GM23338 (cell line): Measurements from ENCODE around the gene IL17RB. TPM values are rescaled to one million over a fixed set of nuclear protein-coding genes. Genes with fewer than 3 reads are reported as not detected.

Experiments
- CREB1 ChIP-seq: fragments of 250-450 bp; sonication (Bioruptor Pico); IDR thresholded peaks from 2 replicates; pipeline ENCODE4 v1.5.0; 2020; ENCODE audit warnings: low read depth, mild to moderate bottlenecking, moderate library complexity
- EZH2phosphoT487 ChIP-seq: fragments of 200-600 bp; sonication (generic); IDR thresholded peaks from one replicate; pipeline ENCODE4 v1.8.1; 2018; ENCODE audit warnings: antibody characterized with exemption; ENCODE audit not compliant: unreplicated experiment
- JUNB ChIP-seq: IDR thresholded peaks from one replicate; pipeline ENCODE4 v1.6.1; 2016; ENCODE audit warnings: antibody characterized with exemption; ENCODE audit not compliant: unreplicated experiment
- STAT1 ChIP-seq: IDR thresholded peaks from one replicate; pipeline ENCODE4 v1.6.1; 2016; ENCODE audit warnings: antibody characterized with exemption; ENCODE audit not compliant: unreplicated experiment
- ZNF114 ChIP-seq: fragments of 250-450 bp; sonication (Bioruptor Pico); IDR thresholded peaks from 2 replicates; pipeline ENCODE4 v1.5.0; 2020; ENCODE audit warnings: mild to moderate bottlenecking, moderate library complexity
- polyA plus RNA-seq: library from polyadenylated mRNA; unstranded; fragments of >200 nt; fragmentation: Nextera tagmentation; extraction: Ambion mirVana; gene quantifications from 2 replicates; pipeline ENCODE4 v1.2.1, GENCODE V29; 2016
- total RNA-seq: library from RNA; depleted of rRNA; stranded (reverse); fragments of >200 nt; shearing (Covaris generic); gene quantifications from 2 replicates; pipeline ENCODE4 v1.2.3, GENCODE V29; 2014
- TF ChIP-seq, protein P1 (sequence below): fragments of 250-450 bp; sonication (Bioruptor Pico); IDR thresholded peaks from 2 replicates; pipeline ENCODE4 v1.5.0; 2020; ENCODE audit warnings: mild to moderate bottlenecking, moderate library complexity
- TF ChIP-seq, protein P2 (sequence below): IDR thresholded peaks from one replicate; pipeline ENCODE4 v1.6.1; 2018; ENCODE audit warnings: antibody characterized with exemption; ENCODE audit not compliant: unreplicated experiment

The IL17RB gene
- total and polyA plus RNA-seq, 2 experiments from 2014 or later = 5.7 to 6.9 TPM

DNA sequence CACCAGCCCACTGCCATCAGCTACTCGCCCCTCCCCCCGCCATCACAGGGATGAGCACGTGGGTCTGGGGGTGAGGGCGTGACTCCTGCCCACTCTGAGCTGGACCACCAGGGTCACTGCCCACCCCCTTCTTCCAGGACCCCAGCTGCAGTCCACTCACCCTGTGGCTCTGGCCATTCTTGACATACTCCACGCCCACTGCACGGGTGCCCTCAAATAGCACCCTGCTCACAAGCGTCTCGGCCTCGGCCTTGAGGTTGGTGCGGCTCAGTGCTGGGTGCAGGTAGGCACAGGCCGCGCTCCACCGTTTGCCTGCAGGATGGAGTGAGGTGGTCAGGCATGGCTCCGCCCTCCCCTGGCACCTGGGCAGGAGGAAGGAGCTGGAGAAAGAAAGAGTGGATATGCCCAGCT is 24.0 kb upstream of the IL17RB start (continued):
- TF ChIP-seq, protein P1, sequence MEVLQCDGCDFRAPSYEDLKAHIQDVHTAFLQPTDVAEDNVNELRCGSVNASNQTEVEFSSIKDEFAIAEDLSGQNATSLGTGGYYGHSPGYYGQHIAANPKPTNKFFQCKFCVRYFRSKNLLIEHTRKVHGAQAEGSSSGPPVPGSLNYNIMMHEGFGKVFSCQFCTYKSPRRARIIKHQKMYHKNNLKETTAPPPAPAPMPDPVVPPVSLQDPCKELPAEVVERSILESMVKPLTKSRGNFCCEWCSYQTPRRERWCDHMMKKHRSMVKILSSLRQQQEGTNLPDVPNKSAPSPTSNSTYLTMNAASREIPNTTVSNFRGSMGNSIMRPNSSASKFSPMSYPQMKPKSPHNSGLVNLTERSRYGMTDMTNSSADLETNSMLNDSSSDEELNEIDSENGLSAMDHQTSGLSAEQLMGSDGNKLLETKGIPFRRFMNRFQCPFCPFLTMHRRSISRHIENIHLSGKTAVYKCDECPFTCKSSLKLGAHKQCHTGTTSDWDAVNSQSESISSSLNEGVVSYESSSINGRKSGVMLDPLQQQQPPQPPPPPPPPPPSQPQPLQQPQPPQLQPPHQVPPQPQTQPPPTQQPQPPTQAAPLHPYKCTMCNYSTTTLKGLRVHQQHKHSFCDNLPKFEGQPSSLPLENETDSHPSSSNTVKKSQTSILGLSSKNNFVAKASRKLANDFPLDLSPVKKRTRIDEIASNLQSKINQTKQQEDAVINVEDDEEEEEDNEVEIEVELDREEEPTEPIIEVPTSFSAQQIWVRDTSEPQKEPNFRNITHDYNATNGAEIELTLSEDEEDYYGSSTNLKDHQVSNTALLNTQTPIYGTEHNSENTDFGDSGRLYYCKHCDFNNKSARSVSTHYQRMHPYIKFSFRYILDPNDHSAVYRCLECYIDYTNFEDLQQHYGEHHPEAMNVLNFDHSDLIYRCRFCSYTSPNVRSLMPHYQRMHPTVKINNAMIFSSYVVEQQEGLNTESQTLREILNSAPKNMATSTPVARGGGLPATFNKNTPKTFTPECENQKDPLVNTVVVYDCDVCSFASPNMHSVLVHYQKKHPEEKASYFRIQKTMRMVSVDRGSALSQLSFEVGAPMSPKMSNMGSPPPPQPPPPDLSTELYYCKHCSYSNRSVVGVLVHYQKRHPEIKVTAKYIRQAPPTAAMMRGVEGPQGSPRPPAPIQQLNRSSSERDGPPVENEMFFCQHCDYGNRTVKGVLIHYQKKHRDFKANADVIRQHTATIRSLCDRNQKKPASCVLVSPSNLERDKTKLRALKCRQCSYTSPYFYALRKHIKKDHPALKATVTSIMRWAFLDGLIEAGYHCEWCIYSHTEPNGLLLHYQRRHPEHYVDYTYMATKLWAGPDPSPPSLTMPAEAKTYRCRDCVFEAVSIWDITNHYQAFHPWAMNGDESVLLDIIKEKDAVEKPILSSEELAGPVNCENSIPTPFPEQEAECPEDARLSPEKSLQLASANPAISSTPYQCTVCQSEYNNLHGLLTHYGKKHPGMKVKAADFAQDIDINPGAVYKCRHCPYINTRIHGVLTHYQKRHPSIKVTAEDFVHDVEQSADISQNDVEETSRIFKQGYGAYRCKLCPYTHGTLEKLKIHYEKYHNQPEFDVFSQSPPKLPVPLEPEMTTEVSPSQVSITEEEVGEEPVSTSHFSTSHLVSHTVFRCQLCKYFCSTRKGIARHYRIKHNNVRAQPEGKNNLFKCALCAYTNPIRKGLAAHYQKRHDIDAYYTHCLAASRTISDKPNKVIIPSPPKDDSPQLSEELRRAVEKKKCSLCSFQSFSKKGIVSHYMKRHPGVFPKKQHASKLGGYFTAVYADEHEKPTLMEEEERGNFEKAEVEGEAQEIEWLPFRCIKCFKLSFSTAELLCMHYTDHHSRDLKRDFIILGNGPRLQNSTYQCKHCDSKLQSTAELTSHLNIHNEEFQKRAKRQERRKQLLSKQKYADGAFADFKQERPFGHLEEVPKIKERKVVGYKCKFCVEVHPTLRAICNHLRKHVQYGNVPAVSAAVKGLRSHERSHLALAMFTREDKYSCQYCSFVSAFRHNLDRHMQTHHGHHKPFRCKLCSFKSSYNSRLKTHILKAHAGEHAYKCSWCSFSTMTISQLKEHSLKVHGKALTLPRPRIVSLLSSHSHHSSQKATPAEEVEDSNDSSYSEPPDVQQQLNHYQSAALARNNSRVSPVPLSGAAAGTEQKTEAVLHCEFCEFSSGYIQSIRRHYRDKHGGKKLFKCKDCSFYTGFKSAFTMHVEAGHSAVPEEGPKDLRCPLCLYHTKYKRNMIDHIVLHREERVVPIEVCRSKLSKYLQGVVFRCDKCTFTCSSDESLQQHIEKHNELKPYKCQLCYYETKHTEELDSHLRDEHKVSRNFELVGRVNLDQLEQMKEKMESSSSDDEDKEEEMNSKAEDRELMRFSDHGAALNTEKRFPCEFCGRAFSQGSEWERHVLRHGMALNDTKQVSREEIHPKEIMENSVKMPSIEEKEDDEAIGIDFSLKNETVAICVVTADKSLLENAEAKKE (CRISPR knock-in tag) = no peak
- TF ChIP-seq CREB1 (CRISPR knock-in tag) (no peak), EZH2phosphoT487 (no peak), ZNF114 (no peak), JUNB (no peak), STAT1 (no peak)
- TF ChIP-seq, protein P2, sequence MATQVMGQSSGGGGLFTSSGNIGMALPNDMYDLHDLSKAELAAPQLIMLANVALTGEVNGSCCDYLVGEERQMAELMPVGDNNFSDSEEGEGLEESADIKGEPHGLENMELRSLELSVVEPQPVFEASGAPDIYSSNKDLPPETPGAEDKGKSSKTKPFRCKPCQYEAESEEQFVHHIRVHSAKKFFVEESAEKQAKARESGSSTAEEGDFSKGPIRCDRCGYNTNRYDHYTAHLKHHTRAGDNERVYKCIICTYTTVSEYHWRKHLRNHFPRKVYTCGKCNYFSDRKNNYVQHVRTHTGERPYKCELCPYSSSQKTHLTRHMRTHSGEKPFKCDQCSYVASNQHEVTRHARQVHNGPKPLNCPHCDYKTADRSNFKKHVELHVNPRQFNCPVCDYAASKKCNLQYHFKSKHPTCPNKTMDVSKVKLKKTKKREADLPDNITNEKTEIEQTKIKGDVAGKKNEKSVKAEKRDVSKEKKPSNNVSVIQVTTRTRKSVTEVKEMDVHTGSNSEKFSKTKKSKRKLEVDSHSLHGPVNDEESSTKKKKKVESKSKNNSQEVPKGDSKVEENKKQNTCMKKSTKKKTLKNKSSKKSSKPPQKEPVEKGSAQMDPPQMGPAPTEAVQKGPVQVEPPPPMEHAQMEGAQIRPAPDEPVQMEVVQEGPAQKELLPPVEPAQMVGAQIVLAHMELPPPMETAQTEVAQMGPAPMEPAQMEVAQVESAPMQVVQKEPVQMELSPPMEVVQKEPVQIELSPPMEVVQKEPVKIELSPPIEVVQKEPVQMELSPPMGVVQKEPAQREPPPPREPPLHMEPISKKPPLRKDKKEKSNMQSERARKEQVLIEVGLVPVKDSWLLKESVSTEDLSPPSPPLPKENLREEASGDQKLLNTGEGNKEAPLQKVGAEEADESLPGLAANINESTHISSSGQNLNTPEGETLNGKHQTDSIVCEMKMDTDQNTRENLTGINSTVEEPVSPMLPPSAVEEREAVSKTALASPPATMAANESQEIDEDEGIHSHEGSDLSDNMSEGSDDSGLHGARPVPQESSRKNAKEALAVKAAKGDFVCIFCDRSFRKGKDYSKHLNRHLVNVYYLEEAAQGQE = no peak
